ENCODE results near the gene CDH4. TPM values are rescaled to one million over a fixed set of nuclear protein-coding genes. Genes with fewer than 3 reads are reported as not detected.

Gene CDH4
- total and polyA plus RNA-seq, 2 of the 8 experiments (the other 6 are each of a cell fraction or from before 2014, with no cell fraction given), result 4.3 to 7.9 TPM

GRCh38 chr20:61822396-61822795 is 570.3 kb downstream of the CDH4 start:
- no peak overlapping the region for H2BK15ac ChIP-seq (ENCODE audit: low read length)
- H3K18ac ChIP-seq (ENCODE audit: extremely low read depth, low read length), result no peak overlapping the region
- no peak overlapping the region for H3K14ac ChIP-seq (ENCODE audit: insufficient read length)
- H3K79me1 ChIP-seq (ENCODE audit: low read depth, low read length), result no peaks in the 10 kb centered on the region; the same call in 1 of the 2 replicates
- no peak overlapping the region for H3K23ac ChIP-seq (ENCODE audit: insufficient read length)
- 93% methylated on average over 12 of the region's 12 CpGs; no CpG with 5 or more reads in 1 of the 2 experiments for WGBS, 2 experiments (ENCODE audit: extremely low coverage in 1 of 2, insufficient coverage in 1 of 2, insufficient read length in 1 of 2, insufficient replicate concordance in 2 of 2, low coverage in 1 of 2, low lambda C conversion rate in 2 of 2, missing lambda C conversion rate in 1 of 2)
- TF ChIP-seq EGR1 (IDR thresholded peaks at IDR 0.05; ENCODE audit: borderline replicate concordance, low read depth, low read length), result no peak
- no peak for TF ChIP-seq CHD1 (IDR thresholded peaks at IDR 0.05; ENCODE audit: low read depth, low read length)
- TF ChIP-seq TBP (IDR thresholded peaks at IDR 0.05; ENCODE audit: low read depth, low read length), result no peak
- TF ChIP-seq TEAD4 (IDR thresholded peaks at IDR 0.05; ENCODE audit: low read depth, low read length), result no peak
- TF ChIP-seq POLR2A (IDR thresholded peaks at IDR 0.05; ENCODE audit: control extremely low read depth in 1 of 2, low read depth in 2 of 2, low read length in 2 of 2), result no peak
- TF ChIP-seq POLR2AphosphoS5 (IDR thresholded peaks at IDR 0.05; ENCODE audit: low read depth, low read length), result no peak
- no peak for TF ChIP-seq EZH2 (IDR thresholded peaks at IDR 0.05; ENCODE audit: low read depth, low read length, severe bottlenecking)
- TF ChIP-seq EP300 (IDR thresholded peaks at IDR 0.05; ENCODE audit: borderline replicate concordance in 1 of 2, low read depth in 2 of 2, low read length in 2 of 2), result no peak
- TF ChIP-seq BCL11A (IDR thresholded peaks at IDR 0.05; ENCODE audit: low read depth in 2 of 2, low read length in 2 of 2), result no peak
- TF ChIP-seq BRCA1 (IDR thresholded peaks at IDR 0.05; ENCODE audit: low read depth, low read length), result no peak
- no peak for TF ChIP-seq YY1 (IDR thresholded peaks at IDR 0.05; ENCODE audit: low read depth, low read length)
- no peak overlapping the region for H3K9ac ChIP-seq (replicated peaks in 1 of 4; ENCODE audit: extremely low read depth in 1 of 4, low read depth in 3 of 4, low read length in 3 of 4)
- ChIA-PET CTCF (ENCODE audit: partially characterized antibody) (no interaction called here), POLR2A (ENCODE audit: partially characterized antibody) (no interaction called here)
- no peak overlapping the region for H4K5ac ChIP-seq (ENCODE audit: insufficient read length, low read depth, low read length)
- DNase-seq (ENCODE audit: low read depth in 1 of 2, low spot score in 2 of 2) (no peak), FAIRE-seq (no peak)
- no peak overlapping the region for H3K4me2 ChIP-seq (ENCODE audit: insufficient read depth in 1 of 2, low read depth in 2 of 2, low read length in 2 of 2)
- H3K36me3 ChIP-seq (ENCODE audit: control insufficient read depth in 2 of 4, insufficient read depth in 4 of 4, low read length in 3 of 4), result no peaks in the 10 kb centered on the region
- no peak overlapping the region for H2BK5ac ChIP-seq (ENCODE audit: low read depth, low read length)
- no peak overlapping the region for H4K91ac ChIP-seq (replicated peaks; ENCODE audit: insufficient read length, low read length)
- no peak overlapping the region for H3K27ac ChIP-seq (ENCODE audit: low read depth, low read length)
- H2BK12ac ChIP-seq (ENCODE audit: low read depth, low read length), result no peak overlapping the region
- peaks cover 0 to 3% (median 1%) of the 10 kb centered on the region in 4 experiments; a peak in 1 of 7 replicates for H3K27me3 ChIP-seq (replicated peaks in 1 of 4; ENCODE audit: control insufficient read depth in 3 of 4, extremely low read depth in 1 of 4, insufficient read depth in 3 of 4, low read length in 3 of 4)
- H2AFZ ChIP-seq (ENCODE audit: low read length), result no peak overlapping the region
- no peak overlapping the region for H2BK120ac ChIP-seq (replicated peaks; ENCODE audit: low read depth, low read length)
- no peaks in the 10 kb centered on the region for H4K20me1 ChIP-seq (replicated peaks in 1 of 2; ENCODE audit: control insufficient read depth in 1 of 2, insufficient read depth in 2 of 2, low read length in 2 of 2)
- H4K8ac ChIP-seq (ENCODE audit: extremely low read depth, insufficient read depth, low read length), result peak overlapping the region; percentile 16; the same call in 1 of the 2 replicates
- no peak overlapping the region for H2BK20ac ChIP-seq (ENCODE audit: low read length)
- no peaks in the 10 kb centered on the region for H3K79me2 ChIP-seq (ENCODE audit: control insufficient read depth in 1 of 2, insufficient read depth in 2 of 2, low read length in 2 of 2)
- H3K56ac ChIP-seq (replicated peaks; ENCODE audit: insufficient read length, low read depth, low read length), result no peak overlapping the region
- H3K23me2 ChIP-seq (ENCODE audit: low read depth, low read length), result peaks cover 4% of the 10 kb centered on the region
- H2AK5ac ChIP-seq (ENCODE audit: low read depth, low read length), result no peak overlapping the region
- no peak overlapping the region for H3K4me3 ChIP-seq (ENCODE audit: extremely low read depth in 1 of 4, insufficient read depth in 2 of 4, low read depth in 3 of 4, low read length in 4 of 4)
- H3K4ac ChIP-seq (replicated peaks; ENCODE audit: insufficient read length, low read depth, low read length), result no peak overlapping the region
- H3K9me3 ChIP-seq (ENCODE audit: insufficient read depth in 2 of 2, low read depth in 1 of 2, low read length in 1 of 2), result peaks cover 0 to 2% of the 10 kb centered on the region in 2 experiments; a peak in 2 of 4 replicates
- peaks cover 0 to 3% (median 0%) of the 10 kb centered on the region in 4 experiments; a peak in 1 of 7 replicates for H3K4me1 ChIP-seq (replicated peaks in 1 of 4; ENCODE audit: control insufficient read depth in 3 of 4, insufficient read depth in 4 of 4, low read length in 3 of 4)

All from H1 (cell line).